Inflammatory macrophage (primary cell): ENCODE results near the gene DGKD.
"Not testable (repeated sequence)": the region's sequence is repeated elsewhere in the genome, so short reads cannot be mapped to it uniquely, and the experiment has no call there.

Experiments
- DNase-seq, 2 donors: peaks; one replicate each; pipeline ENCODE4 v3.0.0-alpha.2; 2020 to 2022

The DGKD gene

DNA sequence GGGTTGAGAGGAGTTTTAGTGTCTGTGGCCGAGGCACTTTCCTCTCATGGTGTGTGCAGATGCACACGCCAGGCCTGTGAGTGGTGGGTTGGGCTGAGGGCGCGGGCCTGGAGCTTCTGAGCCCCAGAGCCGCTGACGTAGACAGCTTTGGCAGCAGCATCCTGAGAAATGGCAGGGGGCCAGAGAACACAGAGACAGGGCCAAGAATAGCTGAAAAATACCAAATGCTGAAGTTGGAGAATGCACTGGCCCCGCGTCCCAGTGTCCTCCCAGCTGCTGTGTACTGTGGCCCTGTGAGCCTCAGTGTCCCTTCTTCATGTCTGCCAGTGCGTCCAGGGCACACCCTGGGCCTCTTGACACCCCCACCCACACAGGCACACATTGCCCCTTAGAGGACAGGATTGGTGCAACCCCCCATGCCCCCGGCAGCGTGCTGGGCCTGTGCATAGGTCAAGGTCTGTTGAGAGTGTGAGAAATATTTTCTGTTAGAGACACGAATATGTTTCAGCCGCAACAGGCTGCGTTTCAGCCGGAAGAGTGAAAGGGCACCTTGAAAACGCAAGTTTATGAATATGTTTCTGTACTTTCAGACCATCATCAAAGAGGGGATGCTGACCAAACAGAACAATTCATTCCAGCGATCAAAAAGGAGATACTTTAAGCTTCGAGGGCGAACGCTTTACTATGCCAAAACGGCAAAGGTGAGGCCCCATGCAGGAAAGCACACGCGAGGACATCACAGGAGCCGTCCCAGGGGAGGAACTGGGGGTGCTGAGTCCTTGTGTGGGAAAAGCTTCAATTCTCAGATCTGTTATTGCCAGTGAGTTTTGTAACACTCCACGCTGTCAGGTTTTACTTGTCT is 33.6 kb downstream of the DGKD start:
- DNase-seq, result no peak

DNA sequence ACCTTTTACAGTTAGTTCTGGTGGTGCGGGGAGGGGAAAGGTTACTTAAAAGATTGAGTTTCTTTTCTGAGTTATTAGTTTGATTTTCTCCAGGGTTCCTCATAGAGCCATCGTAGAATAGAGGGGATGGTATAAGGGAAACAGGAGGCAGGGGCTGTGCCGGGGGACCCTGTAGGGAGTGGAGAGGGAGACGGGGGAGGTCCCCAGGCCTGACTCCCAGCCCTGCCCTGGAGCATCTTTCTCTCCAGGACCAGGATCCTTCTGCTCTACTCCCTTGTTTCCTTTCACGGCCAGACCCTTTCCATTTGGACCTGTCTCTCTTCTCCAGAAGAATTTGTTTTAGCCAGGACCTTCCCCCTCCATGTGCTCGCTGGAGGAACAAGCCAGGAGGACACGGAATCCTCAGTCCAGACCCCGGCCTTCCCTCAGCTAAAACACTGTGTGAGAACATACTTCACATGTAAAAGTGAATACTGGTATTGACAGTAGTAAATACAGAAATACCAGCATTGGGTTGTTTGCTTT is 35.4 kb downstream of the DGKD start:
- no peak for DNase-seq

DNA sequence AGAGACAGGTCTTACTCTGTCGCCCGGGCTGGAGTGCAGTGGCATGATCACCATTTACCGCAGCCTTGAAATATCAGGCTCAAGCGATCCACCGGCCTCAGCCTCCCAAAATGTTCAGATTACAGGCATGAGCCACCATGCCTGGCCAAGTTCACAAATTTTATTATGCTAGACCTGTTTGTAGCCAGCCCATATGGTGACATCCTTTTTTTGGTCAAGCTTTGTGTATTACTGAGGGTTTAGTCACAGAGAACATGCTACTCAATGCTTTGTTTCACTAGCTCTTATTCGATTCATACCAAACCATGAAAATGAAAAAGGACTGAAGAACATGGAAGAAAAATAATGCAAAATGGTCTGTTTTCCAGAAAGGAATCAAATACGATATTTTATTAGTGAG is 41.4 kb downstream of the DGKD start:
- no peak for DNase-seq

DNA sequence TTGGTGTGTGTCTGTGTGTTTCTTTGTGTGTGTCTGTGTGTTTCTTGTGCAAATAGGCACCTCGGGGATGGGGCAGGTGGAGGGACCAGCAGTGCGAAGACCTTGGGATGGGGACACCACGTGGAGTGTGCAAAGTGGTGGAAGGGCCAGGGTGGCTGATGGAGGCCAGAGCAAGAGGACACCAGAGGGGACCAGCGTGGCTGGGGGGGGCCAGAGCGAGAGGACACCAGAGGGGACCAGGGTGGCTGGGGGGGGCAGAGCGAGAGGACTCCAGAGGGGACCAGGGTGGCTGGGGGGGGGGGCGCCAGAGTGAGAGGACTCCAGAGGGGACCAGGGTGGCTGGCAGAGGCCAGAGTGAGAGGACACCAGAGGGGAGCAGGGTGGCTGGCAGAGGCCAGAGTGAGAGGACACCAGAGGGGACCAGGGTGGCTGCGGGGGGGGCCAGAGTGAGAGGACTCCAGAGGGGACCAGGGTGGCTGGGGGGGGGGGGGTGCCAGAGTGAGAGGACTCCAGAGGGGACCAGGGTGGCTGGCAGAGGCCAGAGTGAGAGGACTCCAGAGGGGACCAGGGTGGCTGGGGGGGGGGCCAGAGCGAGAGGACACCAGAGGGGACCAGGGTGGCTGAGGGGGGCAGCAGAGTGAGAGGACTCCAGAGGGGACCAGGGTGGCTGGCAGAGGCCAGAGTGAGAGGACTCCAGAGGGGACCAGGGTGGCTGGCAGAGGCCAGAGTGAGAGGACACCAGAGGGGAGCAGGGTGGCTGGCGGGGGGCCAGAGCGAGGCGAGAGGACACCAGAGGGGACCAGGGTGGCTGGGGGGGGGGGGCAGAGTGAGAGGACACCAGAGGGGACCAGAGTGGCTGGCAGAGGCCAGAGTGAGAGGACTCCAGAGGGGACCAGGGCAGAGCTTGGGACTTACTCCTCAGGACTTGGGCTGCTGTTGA is 42.7 kb downstream of the DGKD start:
- not testable (repeated sequence) for DNase-seq

DNA sequence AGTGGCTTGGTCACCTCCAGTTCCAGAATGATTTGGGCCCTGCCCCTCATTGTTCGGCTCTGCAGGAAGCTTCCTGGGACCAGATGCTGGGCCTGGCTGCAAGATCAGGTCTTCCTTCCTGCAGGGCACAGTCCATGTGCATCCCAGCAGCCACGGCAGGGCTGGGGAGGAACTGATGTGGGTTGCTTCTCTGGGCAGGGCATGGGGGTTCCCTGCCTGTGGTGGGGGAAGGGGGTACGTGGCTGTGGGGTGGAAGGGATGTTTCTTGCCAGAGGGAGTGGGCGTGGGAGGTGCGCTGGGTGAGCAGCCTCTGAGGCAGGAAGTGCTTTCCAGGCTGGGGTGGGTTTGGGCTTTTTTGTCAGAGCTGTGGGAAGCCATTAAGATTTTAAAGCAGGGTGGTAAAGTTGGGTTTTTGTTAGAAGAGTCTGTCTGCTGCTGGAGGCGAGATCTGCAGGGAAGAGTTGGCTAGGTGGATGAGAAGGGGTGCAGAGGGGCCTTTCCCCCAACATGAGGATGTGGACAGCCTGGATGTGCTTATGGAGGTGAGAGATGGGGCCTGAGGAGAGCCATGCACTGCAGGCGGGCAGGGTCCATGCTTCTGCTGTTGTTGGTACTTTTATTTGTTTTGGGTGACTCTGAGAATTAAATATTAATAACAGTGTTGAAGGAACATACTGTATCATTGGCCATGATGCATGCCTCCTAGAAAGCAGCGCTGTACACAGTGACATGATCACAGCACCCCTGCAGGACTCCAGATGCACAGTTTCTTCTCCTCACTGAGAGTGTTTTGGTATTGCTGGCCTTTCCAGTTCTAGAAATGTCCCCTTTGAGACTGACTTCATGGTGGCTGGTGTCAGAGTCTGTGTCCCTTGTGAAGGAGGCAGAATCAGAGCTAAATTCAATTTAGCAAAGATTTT is 45.3 kb downstream of the DGKD start:
- DNase-seq, result peak in 1 of 2 donors; percentile 48

DNA sequence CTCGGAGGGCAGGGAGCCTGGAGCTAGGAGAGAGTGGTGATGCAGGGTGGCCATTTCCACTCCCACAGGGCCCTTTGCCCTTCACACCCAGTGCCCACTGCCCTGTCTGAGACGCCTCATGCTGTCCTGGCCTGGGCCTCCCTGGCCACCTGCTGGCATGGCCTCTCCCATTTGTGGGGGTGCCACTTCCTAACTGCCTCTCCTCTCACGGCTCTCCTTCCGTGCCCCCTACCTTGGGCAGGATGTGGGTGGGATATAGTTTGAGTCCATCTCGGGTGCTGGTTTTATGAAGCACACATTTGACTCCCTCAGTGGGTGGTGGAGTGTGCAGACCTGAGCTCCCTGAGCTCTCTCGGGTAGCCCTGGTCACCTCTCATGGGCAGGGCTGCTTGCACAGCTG is 46.0 kb downstream of the DGKD start:
- no peak for DNase-seq

DNA sequence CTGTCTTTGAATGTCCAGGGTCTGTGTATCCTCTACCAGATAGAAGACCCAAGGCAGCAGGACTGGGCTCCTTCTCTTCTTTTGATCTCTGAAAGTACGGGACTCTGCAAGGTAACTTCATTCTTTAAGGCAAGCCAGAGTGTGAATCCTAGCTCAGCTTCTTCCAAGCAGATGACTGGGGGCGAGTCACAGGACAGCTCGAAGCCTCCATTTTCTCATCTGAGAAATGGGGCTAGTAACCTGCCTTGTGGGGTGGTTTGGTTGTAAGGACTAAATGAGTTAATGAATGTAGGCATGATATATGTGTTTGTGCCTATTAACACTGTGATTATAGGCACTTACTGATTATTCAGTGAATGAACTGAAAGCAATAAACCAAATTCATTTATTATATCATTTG is 46.7 kb downstream of the DGKD start:
- DNase-seq, result no peak

DNA sequence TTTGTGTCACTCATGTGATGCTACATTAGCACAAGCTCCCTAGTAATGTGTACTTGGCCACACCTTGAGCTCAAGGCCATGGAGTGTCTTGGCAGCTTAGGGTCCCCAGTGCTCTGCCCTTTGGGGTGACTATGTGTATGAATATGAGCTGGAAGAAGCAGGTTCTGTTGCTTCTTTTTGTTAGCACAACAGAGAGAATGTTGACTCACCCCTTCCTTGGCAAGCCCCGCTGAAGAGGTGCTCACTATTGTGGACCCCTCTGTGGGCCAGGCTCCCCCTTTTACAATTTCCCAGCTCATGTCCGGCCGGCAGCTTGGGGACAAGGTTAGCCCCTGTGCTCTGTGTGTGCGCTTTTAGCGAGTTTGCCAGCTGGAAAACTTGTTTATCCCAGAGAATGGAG is 48.1 kb downstream of the DGKD start:
- no peak for DNase-seq

DNA sequence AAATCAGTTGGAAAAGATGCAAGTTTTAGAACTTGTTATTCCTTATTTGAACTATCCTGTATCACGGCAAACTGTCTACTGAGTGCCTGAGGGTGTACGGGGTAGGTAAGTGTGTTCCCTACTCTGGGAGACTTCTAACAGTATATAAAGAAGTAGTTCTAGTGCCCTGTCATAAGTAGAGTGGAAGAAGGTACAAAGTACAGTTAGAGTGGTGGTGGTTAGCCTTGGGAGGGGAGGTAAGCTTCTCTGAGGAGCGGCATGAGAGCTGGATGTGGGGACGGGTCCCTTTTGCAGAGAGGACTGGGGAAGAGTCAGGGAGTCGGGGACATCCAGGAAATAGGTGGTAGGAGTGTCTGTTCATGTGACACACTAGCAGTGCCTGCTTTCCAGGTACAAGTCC is 48.5 kb downstream of the DGKD start:
- DNase-seq, result no peak

DNA sequence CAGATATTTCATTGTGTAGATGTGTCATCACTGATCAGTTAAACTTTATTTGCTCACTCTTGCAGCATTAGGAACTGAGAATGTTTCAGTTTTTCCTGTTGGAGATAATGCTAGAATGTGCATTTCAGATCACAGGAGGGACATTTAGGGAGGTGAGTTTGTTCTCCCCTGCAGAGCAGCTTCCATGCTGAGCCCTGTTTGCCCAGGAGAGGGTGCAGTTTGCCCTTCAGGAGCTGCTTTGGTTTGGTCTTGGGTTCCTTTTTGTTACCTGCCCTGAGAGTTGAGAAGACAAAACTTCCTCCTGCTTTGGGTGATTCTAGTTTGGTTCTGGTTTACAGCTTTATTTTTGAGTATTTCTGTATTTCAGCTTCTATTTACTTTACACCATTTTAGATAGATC is 49.9 kb downstream of the DGKD start:
- DNase-seq, result peak in 1 of 2 donors; percentile 25

DNA sequence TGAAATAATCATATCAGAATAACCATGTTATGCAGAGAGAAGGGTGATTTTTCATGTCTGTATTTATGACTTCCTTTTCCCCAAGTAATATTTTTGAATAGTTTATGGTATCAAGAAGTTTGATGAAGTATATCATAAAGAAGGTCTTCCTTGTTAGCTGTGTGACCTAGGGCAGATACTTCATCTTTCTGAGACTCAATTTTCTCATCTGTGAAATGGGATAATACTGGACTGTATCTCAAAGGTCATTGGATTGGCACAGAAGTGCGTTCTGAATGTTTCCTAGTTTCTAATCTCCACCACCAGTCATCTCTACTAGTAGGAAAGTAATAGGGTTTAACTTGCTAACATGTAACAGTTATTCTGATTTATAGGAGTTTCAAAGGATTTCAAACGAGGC is 52.6 kb downstream of the DGKD start:
- no peak for DNase-seq

DNA sequence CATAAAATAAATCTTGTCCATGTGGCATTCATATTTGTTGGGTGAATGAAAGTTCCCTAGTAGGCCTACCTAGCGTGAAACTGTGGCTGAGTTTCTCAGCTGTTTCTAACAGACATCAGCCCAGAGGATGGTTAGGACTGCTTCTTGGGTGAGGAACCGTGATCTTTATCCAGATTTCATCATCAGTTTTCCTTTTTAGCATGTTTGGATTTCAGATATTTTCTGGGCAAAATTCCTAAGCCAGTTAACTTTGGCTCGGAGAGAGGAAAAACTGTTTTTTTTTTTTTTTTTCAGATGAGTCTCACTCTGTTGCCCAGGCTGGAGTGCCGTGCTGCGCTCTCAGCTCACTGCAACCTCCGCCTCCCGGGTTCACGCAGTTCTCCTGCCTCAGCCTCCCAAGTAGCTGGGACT is 53.5 kb downstream of the DGKD start:
- DNase-seq, result no peak

DNA sequence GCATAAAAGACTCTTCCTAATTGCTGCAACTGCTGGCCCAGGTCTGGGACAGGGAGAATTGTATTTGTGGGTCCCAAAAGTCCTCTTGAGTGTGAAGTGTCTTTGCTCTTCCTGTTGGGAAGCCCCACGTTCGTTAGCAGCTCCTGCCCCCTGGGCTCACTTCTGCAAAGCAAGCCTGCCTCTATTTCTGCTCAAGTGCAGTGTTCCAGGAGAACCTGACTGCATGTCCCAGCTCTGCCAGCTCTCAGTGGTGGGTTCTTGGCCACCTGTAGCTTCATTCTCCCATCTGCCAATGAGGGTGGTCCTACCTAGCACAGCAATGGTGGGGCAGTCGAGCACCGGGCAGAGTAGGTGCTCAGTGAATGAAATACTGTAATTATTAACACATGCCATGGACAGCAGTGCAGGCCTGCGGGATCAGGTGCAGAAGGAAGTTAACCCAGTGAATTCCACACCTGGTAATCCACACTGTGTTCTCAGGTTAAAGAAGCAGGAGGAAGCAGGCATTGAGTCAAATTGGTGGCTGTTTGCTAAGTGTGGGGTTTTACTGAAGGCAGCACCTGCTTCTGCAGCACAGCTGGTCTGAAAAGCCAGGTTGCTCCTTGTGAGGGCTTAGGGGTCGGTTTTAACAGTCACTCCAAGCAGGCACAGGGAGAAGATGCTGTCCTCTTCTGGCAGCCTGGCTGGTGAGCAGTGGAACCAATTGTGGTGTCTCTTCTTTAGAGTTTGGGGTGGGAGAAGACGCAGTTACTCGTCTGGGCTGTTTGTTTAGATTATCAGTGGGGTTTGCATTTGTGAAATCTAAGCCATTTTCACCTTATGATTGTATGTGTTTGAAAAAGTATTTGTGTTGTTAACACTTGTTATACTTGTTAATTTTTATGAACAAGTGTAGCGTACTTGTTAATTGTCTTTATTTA is 54.3 kb downstream of the DGKD start:
- DNase-seq, result no peak

DNA sequence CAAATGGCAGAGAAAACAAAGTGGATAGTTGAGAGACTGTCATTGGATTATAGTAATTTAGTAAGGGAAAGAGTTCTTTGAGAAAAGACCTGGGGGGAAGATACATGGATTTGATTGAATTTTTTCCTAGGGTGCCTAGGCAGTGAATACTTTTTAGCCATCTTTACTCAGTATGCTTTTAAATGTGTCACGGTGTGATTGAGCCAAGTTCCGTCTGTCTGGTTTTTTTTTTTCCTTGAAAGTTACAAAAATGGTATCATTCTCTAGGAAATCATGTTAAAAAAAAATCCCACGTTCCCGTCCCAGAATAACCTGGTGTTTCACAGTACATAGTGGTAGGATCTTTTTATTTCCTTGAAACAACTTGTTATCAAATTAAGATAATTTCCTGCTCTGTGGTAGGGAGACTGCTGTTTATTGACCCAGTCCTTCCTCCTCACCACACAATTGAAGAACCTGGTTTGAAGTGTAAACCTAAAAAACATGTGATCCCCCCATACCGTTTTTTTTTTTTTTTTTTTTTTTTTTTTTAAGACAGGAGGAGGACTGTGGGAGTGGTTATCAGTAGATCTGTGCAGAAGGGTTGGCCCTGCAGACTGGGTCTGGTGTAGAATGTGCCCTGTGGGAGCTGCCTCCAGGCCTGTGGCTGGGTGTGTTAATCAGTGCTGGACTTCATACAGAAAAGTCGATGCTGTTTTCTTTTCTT is 55.1 kb downstream of the DGKD start:
- DNase-seq, result no peak

DNA sequence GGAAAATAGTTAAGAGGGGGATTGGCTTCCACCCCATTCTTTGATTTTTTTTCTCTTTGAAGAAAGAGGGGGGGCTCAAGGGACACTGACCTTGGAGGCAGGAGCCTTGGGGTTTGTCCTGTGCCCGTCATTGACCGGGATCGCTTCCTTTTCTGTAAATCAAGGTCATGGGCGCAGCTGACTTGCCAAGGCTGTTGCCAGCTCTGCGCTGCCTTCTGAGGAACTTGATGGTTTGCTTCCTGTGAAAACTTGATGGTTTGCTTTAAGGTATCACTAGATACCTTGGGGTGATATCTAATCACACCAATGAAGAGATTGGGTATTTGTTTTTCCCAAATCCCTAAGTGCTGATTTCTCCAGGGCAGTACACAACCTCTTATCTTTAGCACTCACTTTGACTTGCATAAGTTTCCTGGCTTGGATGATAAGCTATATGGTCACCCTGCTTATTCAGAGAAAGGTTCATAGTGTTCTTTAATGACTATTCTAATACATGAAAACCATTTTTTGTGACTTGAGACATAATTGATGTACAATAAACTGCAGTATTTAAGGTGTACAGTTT is 56.0 kb downstream of the DGKD start:
- DNase-seq, result no peak

DNA sequence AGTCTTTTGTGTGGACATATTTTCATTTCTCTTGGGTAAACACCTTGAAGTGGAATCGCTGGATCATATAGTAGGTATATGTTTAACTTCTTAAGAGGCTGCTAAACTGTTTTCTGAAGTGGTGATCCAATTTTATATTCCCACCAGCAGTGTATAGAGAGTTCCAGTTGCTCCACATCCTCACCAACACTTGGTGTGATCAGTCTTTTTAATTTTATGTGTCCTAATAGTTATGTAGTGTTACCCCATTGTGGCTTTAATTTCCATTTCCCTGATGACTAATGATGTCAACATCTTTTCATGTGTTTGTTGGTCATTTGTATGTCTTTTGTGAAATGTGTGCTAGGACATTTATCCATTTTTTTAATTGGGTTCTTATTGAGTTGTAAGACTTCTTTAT is 56.9 kb downstream of the DGKD start:
- no peak for DNase-seq

DNA sequence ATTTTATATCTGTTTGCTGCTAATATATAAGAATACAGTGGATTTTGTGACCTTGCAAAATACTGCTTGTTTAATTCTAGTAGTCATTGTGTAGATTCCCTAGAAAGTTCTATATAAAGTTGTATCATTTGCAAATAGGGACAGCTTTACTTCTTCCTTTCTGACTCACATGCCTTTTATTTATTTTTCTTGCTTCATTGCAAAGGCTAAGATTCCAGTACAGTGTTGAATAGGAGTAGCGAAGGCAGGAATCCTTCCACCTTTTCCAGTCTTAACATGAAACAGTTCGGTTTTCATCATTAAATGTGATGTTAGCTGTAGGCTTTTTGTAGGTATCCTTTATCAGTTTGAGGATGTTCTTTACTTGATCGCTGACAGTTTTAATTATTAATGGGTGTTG is 58.1 kb downstream of the DGKD start:
- no peak for DNase-seq

DNA sequence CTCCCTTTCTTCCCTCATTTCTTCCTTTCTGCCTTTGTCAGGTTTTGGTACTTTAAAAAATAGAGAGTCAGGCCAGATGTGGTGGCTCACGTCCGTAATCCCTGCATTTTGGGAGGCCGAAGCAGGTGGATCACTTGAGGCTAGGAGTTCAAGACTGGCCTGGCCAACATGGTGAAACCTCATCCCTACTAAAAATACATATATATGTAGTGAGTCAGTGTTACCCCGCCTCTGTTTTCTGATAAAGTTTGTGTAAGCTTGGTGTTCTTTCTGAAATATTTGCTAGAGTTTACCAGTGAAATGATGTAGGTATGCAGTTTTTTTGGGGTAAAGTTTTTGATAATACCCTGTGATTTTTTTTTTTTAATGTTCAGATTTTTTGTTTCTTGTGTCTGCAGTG is 58.8 kb downstream of the DGKD start:
- no peak for DNase-seq

DNA sequence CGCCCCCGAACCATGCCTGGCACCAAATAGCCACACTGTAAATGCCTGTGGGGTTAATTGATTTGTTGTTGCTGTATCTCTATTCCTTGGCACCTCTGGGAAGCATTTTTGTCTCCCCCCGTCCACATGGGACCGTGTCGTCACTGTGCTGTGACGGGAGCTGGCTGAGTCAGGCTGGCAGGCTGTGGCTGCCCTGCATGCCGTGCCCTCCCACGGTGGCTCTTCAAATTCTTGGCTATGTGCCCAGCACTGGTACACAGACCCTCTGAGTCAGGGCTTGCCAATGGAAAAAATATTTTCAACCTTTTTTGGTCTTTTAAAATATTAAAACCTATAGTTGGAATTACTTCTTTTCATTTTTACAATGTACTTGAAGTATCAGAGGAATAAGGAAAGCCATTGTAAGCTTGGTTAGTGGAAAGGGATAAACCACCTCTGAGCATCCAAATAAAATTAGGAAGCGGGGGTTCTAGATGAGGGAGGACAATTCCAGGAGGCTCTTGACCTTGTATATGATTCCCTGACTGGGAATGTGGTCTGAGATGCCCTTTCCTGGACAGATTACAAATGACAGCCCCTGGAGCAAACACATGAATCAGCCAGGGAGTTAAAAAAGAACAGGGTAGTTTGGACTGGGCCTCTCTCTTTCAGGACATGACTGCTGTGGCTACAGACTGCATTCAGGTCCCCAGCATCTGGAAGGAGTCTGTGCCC is 59.4 kb downstream of the DGKD start:
- DNase-seq, result peak; percentile 12 to 45

DNA sequence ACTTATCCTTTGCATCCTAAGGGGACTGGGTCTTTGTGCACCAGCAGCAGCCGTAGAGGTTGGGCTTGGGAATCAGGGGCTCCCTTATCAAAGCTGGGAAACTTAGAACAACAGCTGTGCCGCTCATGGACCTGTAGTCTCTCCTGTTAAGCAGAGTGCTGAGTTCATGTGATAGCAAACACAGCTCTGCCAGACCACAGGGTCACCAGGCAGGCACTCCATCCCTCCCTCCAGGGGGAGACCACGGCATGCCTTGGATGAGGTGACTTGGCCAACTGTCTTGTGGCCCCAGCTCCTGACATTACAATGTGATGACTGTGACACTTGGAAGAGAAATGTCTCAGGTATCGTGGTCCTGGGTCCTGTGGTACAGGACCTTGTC is 60.0 kb downstream of the DGKD start:
- DNase-seq, result no peak
